SH-SY5Y (cell line): ENCODE results near the gene SIX1.

Experiments
- GATA2 ChIP-seq: IDR thresholded peaks from 2 replicates; pipeline ENCODE4 v1.6.1; 2011; ENCODE audit warnings: mild to moderate bottlenecking, low read depth, low read length
- GATA3 ChIP-seq: IDR thresholded peaks from 2 replicates; pipeline ENCODE4 v1.6.1; 2011; ENCODE audit warnings: low read depth, mild to moderate bottlenecking, low read length, moderate library complexity

- no peak for TF ChIP-seq GATA3
- no peak for TF ChIP-seq GATA2
Measured at GRCh38 chr14:60680511-60680910, 31.2 kb upstream of the SIX1 start.
